GM23338 (cell line): ENCODE results near the gene FAM111B. TPM values are rescaled to one million over a fixed set of nuclear protein-coding genes. Genes with fewer than 3 reads are reported as not detected.

Source experiments
- ATAC-seq: fragments of 200-7000 bp; cut with Tn5 transposase; 3 replicates; pipeline ENCODE4 v1.9.1; 2020
- DNase-seq: peaks from one replicate; pipeline ENCODE4 v3.0.0-alpha.2; 2015; ENCODE audit warnings: low spot score
- H2AFZ ChIP-seq: fragments of 200-600 bp; sonication (generic); 2 replicates; pipeline ENCODE4 v1.8.0; 2016; ENCODE audit warnings: antibody characterized with exemption, mild to moderate bottlenecking, moderate library complexity
- H3F3A ChIP-seq: fragments of 200-600 bp; sonication (generic); replicated peaks from 2 replicates; pipeline ENCODE4 v1.8.0; 2017; ENCODE audit warnings: antibody characterized with exemption, mixed run types, low read depth
- H3K27ac ChIP-seq: fragments of 200-600 bp; sonication (generic); 2 replicates; pipeline ENCODE4 v1.6.1; 2016; ENCODE audit warnings: low read depth
- H3K27me3 ChIP-seq: fragments of 200-600 bp; sonication (generic); 2 replicates; pipeline ENCODE4 v1.8.0; 2016; ENCODE audit warnings: mild to moderate bottlenecking, mixed run types, moderate library complexity; ENCODE audit not compliant: insufficient read depth
- H3K36me3 ChIP-seq: fragments of 200-600 bp; sonication (generic); 2 replicates; pipeline ENCODE4 v1.8.0; 2016; ENCODE audit warnings: mild to moderate bottlenecking; ENCODE audit not compliant: insufficient read depth
- H3K4me1 ChIP-seq: fragments of 200-600 bp; sonication (generic); 2 replicates; pipeline ENCODE4 v1.8.0; 2016; ENCODE audit warnings: mild to moderate bottlenecking, moderate library complexity; ENCODE audit not compliant: insufficient read depth
- H3K4me2 ChIP-seq: fragments of 200-600 bp; sonication (generic); 2 replicates; pipeline ENCODE4 v1.7.1; 2017; ENCODE audit warnings: mixed run types
- H3K4me3 ChIP-seq: fragments of 200-600 bp; sonication (generic); 2 replicates; pipeline ENCODE4 v1.6.1; 2016; ENCODE audit warnings: mixed run types
- H3K79me2 ChIP-seq: fragments of 200-600 bp; sonication (generic); replicated peaks from 2 replicates; pipeline ENCODE4 v1.8.0; 2017; ENCODE audit warnings: mild to moderate bottlenecking; ENCODE audit not compliant: insufficient read depth
- H3K9me2 ChIP-seq: fragments of 200-600 bp; sonication (generic); 2 replicates; pipeline ENCODE4 v1.8.0; 2017; ENCODE audit not compliant: insufficient read depth
- H4K20me1 ChIP-seq: fragments of 200-600 bp; sonication (generic); replicated peaks from 2 replicates; pipeline ENCODE4 v1.8.0; 2017; ENCODE audit warnings: mild to moderate bottlenecking; ENCODE audit not compliant: insufficient read depth
- H3K27ac Mint-ChIP-seq: 2 replicates; pipeline ENCODE4 v1.8.0; 2020; ENCODE audit warnings: inconsistent platforms, mild to moderate bottlenecking, moderate library complexity, mixed read lengths
- H3K27me3 Mint-ChIP-seq: 3 replicates; pipeline ENCODE4 v1.8.0; 2022; ENCODE audit warnings: low read depth, mild to moderate bottlenecking, moderate library complexity, mixed read lengths, inconsistent platforms; ENCODE audit not compliant: insufficient read depth, poor library complexity
- H3K36me3 Mint-ChIP-seq: 3 replicates; pipeline ENCODE4 v1.8.0; 2021; ENCODE audit warnings: low read depth, mild to moderate bottlenecking, inconsistent platforms, moderate library complexity, mixed read lengths
- H3K4me1 Mint-ChIP-seq: 3 replicates; pipeline ENCODE4 v1.8.0; 2020; ENCODE audit warnings: mild to moderate bottlenecking, inconsistent platforms, mixed read lengths
- H3K4me3 Mint-ChIP-seq: 3 replicates; pipeline ENCODE4 v1.8.0; 2021; ENCODE audit warnings: moderate library complexity, mild to moderate bottlenecking, inconsistent platforms, mixed read lengths
- H3K9me3 Mint-ChIP-seq: 3 replicates; pipeline ENCODE4 v1.8.0; 2020; ENCODE audit warnings: moderate library complexity, mild to moderate bottlenecking, inconsistent platforms, mixed read lengths
- CREB1 ChIP-seq: fragments of 250-450 bp; sonication (Bioruptor Pico); IDR thresholded peaks from 2 replicates; pipeline ENCODE4 v1.5.0; 2020; ENCODE audit warnings: low read depth, mild to moderate bottlenecking, moderate library complexity
- CTCF ChIP-seq, 2 experiments: fragments of 200-600 bp in 1 of 2; sonication (generic) in 1 of 2; conservative IDR thresholded peaks; 2 replicates each; pipeline versions ENCODE4 v1.5.1 to v1.6.1; 2016 to 2017; ENCODE audit warnings: antibody characterized with exemption in 2 of 2, low read depth in 2 of 2, mild to moderate bottlenecking in 2 of 2, moderate library complexity in 1 of 2
- ETS1 ChIP-seq: IDR thresholded peaks from 2 replicates; pipeline ENCODE4 v1.6.1; 2016; ENCODE audit warnings: antibody characterized with exemption
- EZH2 ChIP-seq: fragments of 200-600 bp; sonication (generic); IDR thresholded peaks from one replicate; pipeline ENCODE4 v1.8.0; 2017; ENCODE audit warnings: antibody characterized with exemption, mild to moderate bottlenecking, low read depth; ENCODE audit not compliant: unreplicated experiment
- EZH2phosphoT487 ChIP-seq: fragments of 200-600 bp; sonication (generic); IDR thresholded peaks from one replicate; pipeline ENCODE4 v1.8.1; 2018; ENCODE audit warnings: antibody characterized with exemption; ENCODE audit not compliant: unreplicated experiment
- NANOG ChIP-seq: IDR thresholded peaks from 2 replicates; pipeline ENCODE4 v1.6.1; 2016; ENCODE audit warnings: antibody characterized with exemption, borderline replicate concordance
- POLR2AphosphoS5 ChIP-seq: IDR thresholded peaks from 2 replicates; pipeline ENCODE4 v1.6.1; 2016; ENCODE audit warnings: antibody characterized with exemption, low read depth
- REST ChIP-seq: IDR thresholded peaks from one replicate; pipeline ENCODE4 v1.6.1; 2018; ENCODE audit warnings: antibody characterized with exemption; ENCODE audit not compliant: unreplicated experiment
- ZNF114 ChIP-seq: fragments of 250-450 bp; sonication (Bioruptor Pico); IDR thresholded peaks from 2 replicates; pipeline ENCODE4 v1.5.0; 2020; ENCODE audit warnings: mild to moderate bottlenecking, moderate library complexity
- ZNF331 ChIP-seq: fragments of 250-450 bp; sonication (Bioruptor Pico); IDR thresholded peaks from 2 replicates; pipeline ENCODE4 v1.5.0; 2020; ENCODE audit warnings: low read depth, mild to moderate bottlenecking, moderate library complexity
- polyA plus RNA-seq: library from polyadenylated mRNA; unstranded; fragments of >200 nt; fragmentation: Nextera tagmentation; extraction: Ambion mirVana; gene quantifications from 2 replicates; pipeline ENCODE4 v1.2.1, GENCODE V29; 2016
- total RNA-seq: library from RNA; depleted of rRNA; stranded (reverse); fragments of >200 nt; shearing (Covaris generic); gene quantifications from 2 replicates; pipeline ENCODE4 v1.2.3, GENCODE V29; 2014

The FAM111B gene
- total and polyA plus RNA-seq, 2 experiments from 2014 or later = 30.6 to 40.7 TPM

- H4K20me1 ChIP-seq = no peaks in the 10 kb centered on the region
- H3K36me3 Mint-ChIP-seq = peaks cover 34% of the 10 kb centered on the region
- ATAC-seq (no peak), DNase-seq (no peak)
- H3K27ac ChIP-seq = no peak overlapping the region
- peaks cover 8% of the 10 kb centered on the region for H3K36me3 ChIP-seq
- TF ChIP-seq EZH2 (no peak), CREB1 (no peak), POLR2AphosphoS5 (no peak), EZH2phosphoT487 (no peak), NANOG (no peak), CTCF (conservative IDR thresholded peaks at IDR 0.05; ENCODE audit: low read depth in 2 of 2) (no peak), ETS1 (no peak)
- no peak overlapping the region for H3K4me3 ChIP-seq
- no peaks in the 10 kb centered on the region for H3K79me2 ChIP-seq
- H3K4me3 Mint-ChIP-seq = no peak overlapping the region
- H3F3A ChIP-seq = peaks cover 2% of the 10 kb centered on the region; the same call in 1 of the 2 replicates
- peaks cover 2% of the 10 kb centered on the region for H3K27me3 Mint-ChIP-seq
- H3K4me1 ChIP-seq = peaks cover 10% of the 10 kb centered on the region
- H3K4me1 Mint-ChIP-seq = peaks cover 5% of the 10 kb centered on the region; the same call in 2 of the 3 replicates
- H3K27ac Mint-ChIP-seq = no peak overlapping the region
- no peak overlapping the region for H3K4me2 ChIP-seq
- no peak overlapping the region for H2AFZ ChIP-seq
- H3K27me3 ChIP-seq = no peaks in the 10 kb centered on the region
- H3K9me3 Mint-ChIP-seq = peaks cover 23% of the 10 kb centered on the region
- H3K9me2 ChIP-seq = no peaks in the 10 kb centered on the region
Observed at GRCh38 chr11:59137190-59137589, 30.2 kb downstream of the FAM111B start.

- ATAC-seq (no peak), DNase-seq (no peak)
- H3K27ac Mint-ChIP-seq = no peak overlapping the region
- H3K4me2 ChIP-seq = no peak overlapping the region
- peaks cover 2% of the 10 kb centered on the region for H3K36me3 ChIP-seq
- H3K9me3 Mint-ChIP-seq = peaks cover 15% of the 10 kb centered on the region
- H3K36me3 Mint-ChIP-seq = peaks cover 26% of the 10 kb centered on the region
- H4K20me1 ChIP-seq = no peaks in the 10 kb centered on the region
- no peaks in the 10 kb centered on the region for H3K79me2 ChIP-seq
- no peaks in the 10 kb centered on the region for H3K27me3 ChIP-seq
- H3F3A ChIP-seq = peaks cover 4% of the 10 kb centered on the region; the same call in 1 of the 2 replicates
- no peak overlapping the region for H2AFZ ChIP-seq
- H3K4me3 Mint-ChIP-seq = no peak overlapping the region
- H3K4me3 ChIP-seq = no peak overlapping the region
- peaks cover 14% of the 10 kb centered on the region; the same call in 2 of the 3 replicates for H3K4me1 Mint-ChIP-seq
- peaks cover 12% of the 10 kb centered on the region for H3K27me3 Mint-ChIP-seq
- peaks cover 14% of the 10 kb centered on the region for H3K4me1 ChIP-seq
- H3K9me2 ChIP-seq = no peaks in the 10 kb centered on the region
- H3K27ac ChIP-seq = no peak overlapping the region
- TF ChIP-seq CREB1 (no peak), ZNF331 (CRISPR knock-in tag) (no peak), CTCF (conservative IDR thresholded peaks at IDR 0.05; ENCODE audit: low read depth in 2 of 2) (no peak), ZNF114 (CRISPR knock-in tag) (no peak), ETS1 (no peak), REST (no peak), EZH2phosphoT487 (no peak)
Observed at GRCh38 chr11:59138643-59139042, 31.6 kb downstream of the FAM111B start.
